GM21786 (cell line): ENCODE data around the gene PPP1R13B.

Source experiments
- ATAC-seq: cut with Tn5 transposase; IDR thresholded peaks from one replicate; pipeline ENCODE4 v1.9.1; 2021; ENCODE audit not compliant: unreplicated experiment

Gene PPP1R13B

GRCh38 chr14:103745424-103745823, 102.0 kb downstream of the PPP1R13B start:
- no peak for ATAC-seq

- ATAC-seq, result no peak
Observed at GRCh38 chr14:103744621-103745395, 102.6 kb downstream of the PPP1R13B start.

- ATAC-seq, result no peak
Observed at GRCh38 chr14:103743691-103744090, 103.7 kb downstream of the PPP1R13B start.

GRCh38 chr14:103742499-103743255, 104.7 kb downstream of the PPP1R13B start:
- ATAC-seq, result no peak

GRCh38 chr14:103741876-103742275, 105.5 kb downstream of the PPP1R13B start:
- no peak for ATAC-seq

- ATAC-seq, result no peak
Observed at GRCh38 chr14:103740991-103741689, 106.2 kb downstream of the PPP1R13B start.

- ATAC-seq, result no peak
Observed at GRCh38 chr14:103739793-103740501, 107.4 kb downstream of the PPP1R13B start.

- ATAC-seq, result no peak
Observed at GRCh38 chr14:103739466-103739792, 107.9 kb downstream of the PPP1R13B start.

GRCh38 chr14:103738701-103739451, 108.5 kb downstream of the PPP1R13B start:
- ATAC-seq, result no peak

GRCh38 chr14:103738166-103738565, 109.2 kb downstream of the PPP1R13B start:
- ATAC-seq, result no peak

GRCh38 chr14:103737432-103738045, 109.8 kb downstream of the PPP1R13B start:
- ATAC-seq, result no peak

- ATAC-seq, result no peak
Observed at GRCh38 chr14:103736546-103737431, 110.6 kb downstream of the PPP1R13B start.

- no peak for ATAC-seq
Observed at GRCh38 chr14:103735815-103736545, 111.4 kb downstream of the PPP1R13B start.

GRCh38 chr14:103735439-103735814, 111.9 kb downstream of the PPP1R13B start:
- no peak for ATAC-seq

GRCh38 chr14:103735022-103735421, 112.4 kb downstream of the PPP1R13B start:
- no peak for ATAC-seq

GRCh38 chr14:103734081-103734888, 113.1 kb downstream of the PPP1R13B start:
- no peak for ATAC-seq

- no peak for ATAC-seq
Observed at GRCh38 chr14:103733651-103734050, 113.7 kb downstream of the PPP1R13B start.
